B cell (primary cell): ENCODE data around the gene TMEM203. TPM values are rescaled to one million over a fixed set of nuclear protein-coding genes. Genes with fewer than 3 reads are reported as not detected.

Experiments used
- ATAC-seq: fragments of 200-7000 bp; cut with Tn5 transposase; one replicate; pipeline ENCODE4 v1.10.0; 2021; ENCODE audit warnings: low read depth, mild to moderate bottlenecking, moderate number of reproducible peaks, moderate library complexity
- CTCF ChIA-PET: fragments of 350-600 bp; sonication (Branson Sonifier 250); formaldehyde crosslinking; loops from one replicate; lab custom pipeline; 2021; ENCODE audit warnings: antibody characterized with exemption, inconsistent platforms; lab: Charles Lee
- POLR2A ChIA-PET: fragments of 350-600 bp; sonication (Branson Sonifier 250); formaldehyde crosslinking; loops from one replicate; lab custom pipeline; 2021; ENCODE audit warnings: antibody characterized with exemption; lab: Charles Lee
- DNase-seq: peaks from one replicate; pipeline ENCODE4 v3.0.0; 2013
- H2AFZ ChIP-seq: 2 replicates; pipeline ENCODE4 v1.6.1; 2012; ENCODE audit warnings: mild to moderate bottlenecking, low read depth, low read length; ENCODE audit not compliant: insufficient read depth, poor library complexity, severe bottlenecking
- H3K27ac ChIP-seq, 2 donors: 1 replicate in 1 of 2; 2 replicates in 1 of 2; pipeline ENCODE4 v1.5.1; 2012 to 2013; ENCODE audit warnings: low read length in 2 of 2, mild to moderate bottlenecking in 2 of 2, moderate library complexity in 1 of 2
- H3K27me3 ChIP-seq, 4 experiments: fragments of 200-600 bp in 1 of 4; sonication (generic) in 1 of 4; replicated peaks in 1 of 4; 1 replicate in 2 of 4; 2 replicates in 2 of 4; pipeline versions ENCODE4 v1.6.1 to v1.7.0; 2013 to 2016; ENCODE audit warnings: low read length in 3 of 4, mild to moderate bottlenecking in 2 of 4, mixed read lengths in 1 of 4, moderate library complexity in 1 of 4; ENCODE audit not compliant: insufficient read depth in 4 of 4, control insufficient read depth in 3 of 4; ENCODE audit errors: control extremely low read depth in 1 of 4
- H3K36me3 ChIP-seq, 2 experiments: replicated peaks in 1 of 2; 1 replicate in 1 of 2; 2 replicates in 1 of 2; pipeline versions ENCODE4 v1.6.1 to v1.7.1; 2013; ENCODE audit warnings: low read length in 1 of 2; ENCODE audit not compliant: insufficient read depth in 2 of 2, control insufficient read depth in 1 of 2; ENCODE audit errors: control extremely low read depth in 1 of 2, extremely low read depth in 1 of 2
- H3K4me1 ChIP-seq, 2 donors: fragments of 200-600 bp in 1 of 2; sonication (generic) in 1 of 2; 1 replicate in 1 of 2; 2 replicates in 1 of 2; pipeline versions ENCODE4 v1.5.1 to v1.6.1; 2013 to 2017; ENCODE audit warnings: low read length in 2 of 2; ENCODE audit not compliant: control insufficient read depth in 2 of 2, insufficient read depth in 2 of 2
- H3K4me2 ChIP-seq: replicated peaks from 2 replicates; pipeline ENCODE3; 2012; ENCODE audit warnings: mild to moderate bottlenecking, low read depth, low read length; ENCODE audit not compliant: poor library complexity, severe bottlenecking
- H3K4me3 ChIP-seq, 5 experiments: fragments of 200-600 bp in 1 of 5; sonication (generic) in 1 of 5; 1 replicate in 3 of 5; 2 replicates in 2 of 5; pipeline versions ENCODE4 v1.5.1 to v1.7.0; 2011 to 2016; ENCODE audit warnings: low read length in 4 of 5, mild to moderate bottlenecking in 4 of 5, low read depth in 2 of 5, control low read depth in 1 of 5, moderate library complexity in 1 of 5; ENCODE audit not compliant: insufficient read depth in 1 of 5; ENCODE audit errors: control extremely low read depth in 1 of 5, extremely low read depth in 1 of 5
- H3K79me2 ChIP-seq: fragments of 200-600 bp; sonication (generic); one replicate; pipeline ENCODE4 v1.6.0; 2016; ENCODE audit warnings: low read length; ENCODE audit not compliant: control insufficient read depth, insufficient read depth
- H3K9ac ChIP-seq: fragments of 200-600 bp; sonication (generic); 2 replicates; pipeline ENCODE4 v1.6.1; 2017; ENCODE audit warnings: mild to moderate bottlenecking, low read length, moderate library complexity
- H3K9me3 ChIP-seq, 3 donors: one replicate each; pipeline versions ENCODE4 v1.6.1 to v1.7.1; 2013; ENCODE audit warnings: low read length in 2 of 3; ENCODE audit not compliant: control insufficient read depth in 2 of 3, insufficient read depth in 1 of 3; ENCODE audit errors: control extremely low read depth in 1 of 3
- H4K20me1 ChIP-seq: 2 replicates; pipeline ENCODE4 v1.6.0; 2012; ENCODE audit warnings: mild to moderate bottlenecking, low read length; ENCODE audit not compliant: insufficient read depth, control insufficient read depth, poor library complexity, severe bottlenecking
- H3K27ac Mint-ChIP-seq: one replicate; pipeline ENCODE4 v1.8.0; 2021; ENCODE audit warnings: mixed read lengths
- H3K27me3 Mint-ChIP-seq: one replicate; pipeline ENCODE4 v1.8.0; 2021; ENCODE audit warnings: mixed read lengths
- H3K4me1 Mint-ChIP-seq: one replicate; pipeline ENCODE4 v1.8.0; 2021; ENCODE audit warnings: mixed read lengths
- H3K4me3 Mint-ChIP-seq: one replicate; pipeline ENCODE4 v1.8.0; 2021; ENCODE audit warnings: mixed read lengths
- H3K9me3 Mint-ChIP-seq: one replicate; pipeline ENCODE4 v1.8.0; 2022; ENCODE audit warnings: mixed read lengths; ENCODE audit not compliant: insufficient read depth
- CTCF ChIP-seq: fragments of 200-600 bp; IDR thresholded peaks from one replicate; pipeline ENCODE4 v1.8.0; 2022; ENCODE audit warnings: antibody characterized with exemption, mild to moderate bottlenecking
- EZH2 ChIP-seq: IDR thresholded peaks from 2 replicates; pipeline ENCODE4 v1.6.1; 2012; ENCODE audit warnings: borderline replicate concordance, low read depth, mild to moderate bottlenecking, moderate library complexity, low read length; ENCODE audit not compliant: insufficient read depth, poor library complexity, severe bottlenecking
- WGBS: methylation state at CpG from one replicate; pipeline ENCODE4 v1.1.5; 2013; ENCODE audit warnings: missing lambda C conversion rate; ENCODE audit not compliant: insufficient coverage; 5-methylcytosine and 5-hydroxymethylcytosine counted together
- intact Hi-C: fragments of 100-400 bp; cut with micrococcal nuclease; formaldehyde crosslinking; loops from one replicate; pipeline ENCODE4 v1.10.0; 2022
- polyA plus RNA-seq: library from polyadenylated mRNA; depleted of rRNA; stranded (reverse); fragments of >200 nt; gene quantifications from 2 replicates; pipeline ENCODE4 v1.2.3, GENCODE V29; 2012
- total RNA-seq, 2 donors: library from RNA; stranded (reverse); fragments of 120-200 nt in 1 of 2; gene quantifications; 1 replicate in 1 of 2; 2 replicates in 1 of 2; pipeline versions ENCODE4 v1.2.3 to v1.2.4, GENCODE V29; 2013 to 2022

Gene TMEM203
- total and polyA plus RNA-seq, 2 donors (not counting 1 experiment from before 2014, with no cell fraction given) = 20.6 to 35.7 TPM

GRCh38 chr9:137234758-137235423, 29.4 kb upstream of the TMEM203 start:
- Histone ChIP-seq H4K20me1 (peaks cover 22% of the 10 kb centered on the region), H3K79me2 (peaks cover 29% of the 10 kb centered on the region), H3K9ac (no peak overlapping the region), H2AFZ (no peak overlapping the region), H3K27me3 (peaks cover 0 to 12% (median 0%) of the 10 kb centered on the region in 4 experiments), H3K9me3 (peaks cover 0 to 3% (median 0%) of the 10 kb centered on the region in 3 donors), H3K36me3 (no peaks in the 10 kb centered on the region), H3K27ac (no peak overlapping the region), H3K4me1 (peaks cover 36 to 59% of the 10 kb centered on the region in 2 donors), H3K4me3 (no peak overlapping the region), H3K4me2 (peak overlapping the region; percentile 72)
- ChIA-PET POLR2A (interaction anchor here (0.6 to 1.0 kb wide), 3 partner anchors 11 to 107 kb away, joined by 3 to 10 read pairs (median 3); partner anchors contain the start of gene CYSRT1), CTCF (interaction anchor here (0.9 to 8.9 kb wide), 9 partner anchors 10 to 188 kb away, joined by 3 to 76 read pairs (median 3); partner anchors contain the start of genes CYSRT1, RNF208, RNF224 and SAPCD2)
- 46% methylated on average over 15 of the region's 18 CpGs for WGBS
- peak overlapping the region; percentile 65 for H3K4me3 Mint-ChIP-seq
- intact Hi-C loops = no loop called here
- H3K27ac Mint-ChIP-seq = peak overlapping the region; percentile 50
- TF ChIP-seq EZH2 = no peak
- TF ChIP-seq CTCF = no peak
- H3K9me3 Mint-ChIP-seq = no peaks in the 10 kb centered on the region
- peaks cover 35% of the 10 kb centered on the region for H3K4me1 Mint-ChIP-seq
- no peaks in the 10 kb centered on the region for H3K27me3 Mint-ChIP-seq
- peak; percentile 48 for ATAC-seq
- DNase-seq = peak; percentile 70
